DMS114 treated with DMSO at 0.1 percent for 48 hours (cell line): Measurements from ENCODE around the gene PELI2.

ENCODE experiments used
- DNase-seq: peaks from one replicate; lab custom pipeline; 2025; ENCODE audit not compliant: unreplicated experiment; lab: John Stamatoyannopoulos, UW

The PELI2 gene

GRCh38 chr14:56339855-56340701, 221.9 kb downstream of the PELI2 start:
- no peak for DNase-seq

DNA sequence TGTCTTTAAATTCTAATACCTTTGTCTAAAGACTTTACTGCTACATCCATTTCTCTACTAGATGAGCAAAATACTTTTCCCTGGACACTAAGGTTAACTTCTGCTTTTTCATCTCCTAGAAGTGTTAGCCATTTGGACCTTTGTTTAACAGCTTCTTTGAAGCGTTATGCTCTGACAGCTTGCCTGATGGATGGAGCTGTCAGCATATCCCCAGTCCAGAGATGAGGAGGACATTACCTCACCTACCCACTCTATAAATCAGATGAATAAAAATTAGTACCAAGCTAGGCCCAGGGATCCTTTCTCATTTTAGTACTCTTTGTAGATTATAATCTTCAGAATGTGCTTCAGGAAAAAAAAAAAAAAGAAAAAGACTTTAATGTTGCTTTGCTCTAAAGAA, 222.7 kb downstream of the PELI2 start:
- no peak for DNase-seq

DNA sequence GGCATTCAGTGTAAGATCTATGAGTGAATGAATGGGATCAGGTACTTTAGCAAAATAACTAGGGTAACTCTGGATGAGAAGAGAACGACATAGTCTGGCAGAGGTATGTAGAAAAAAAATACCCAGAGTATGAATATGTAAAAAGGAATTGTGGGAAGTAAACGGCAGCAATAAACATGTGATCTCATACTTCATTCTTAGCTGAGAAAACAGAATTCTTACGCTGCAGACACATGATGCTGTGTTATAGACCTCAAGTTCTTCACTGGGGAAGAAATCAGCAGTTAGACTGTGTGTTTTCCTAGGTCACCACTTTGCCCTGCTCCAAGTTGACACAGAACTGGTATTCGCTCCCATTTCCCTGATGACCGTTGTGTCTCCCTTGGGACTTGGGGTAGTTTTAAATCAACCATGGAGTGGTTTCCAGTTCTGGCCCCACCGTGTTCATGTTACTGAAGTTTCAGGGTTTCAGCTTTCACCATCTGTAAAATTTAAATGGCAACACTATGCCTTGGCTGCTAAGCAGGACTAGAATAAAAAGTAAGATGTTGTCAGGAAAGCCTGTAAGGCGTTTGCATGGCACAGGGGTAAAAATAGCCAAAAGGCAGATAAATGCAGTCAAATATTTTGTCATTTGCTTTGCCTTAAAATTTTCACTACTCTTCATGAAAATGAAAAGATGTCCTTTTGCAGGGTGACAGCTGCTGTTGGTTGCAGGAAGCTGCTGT, 223.7 kb downstream of the PELI2 start:
- DNase-seq: no peak

DNA sequence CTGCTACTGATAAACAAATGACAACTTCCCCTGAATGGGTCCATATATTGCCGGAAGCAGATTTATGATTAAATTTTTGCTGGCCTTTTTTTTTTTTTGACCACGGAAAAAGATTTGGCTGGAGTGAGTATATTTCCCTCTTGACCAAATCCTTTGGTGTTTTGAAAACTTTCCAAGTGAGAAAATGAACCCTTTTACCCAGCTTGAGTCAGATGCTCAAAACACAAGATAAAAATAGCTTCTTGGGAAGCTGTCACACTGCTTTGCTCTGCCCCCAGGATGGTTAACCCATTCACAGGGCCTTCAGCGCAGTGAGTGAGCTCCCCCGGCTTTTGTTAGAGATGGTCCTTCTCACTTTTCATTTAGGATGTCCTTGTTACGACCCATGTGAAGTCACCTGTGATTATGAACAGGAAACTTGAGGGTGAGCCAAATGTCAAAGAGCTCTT, 224.3 kb downstream of the PELI2 start:
- no peak for DNase-seq

DNA sequence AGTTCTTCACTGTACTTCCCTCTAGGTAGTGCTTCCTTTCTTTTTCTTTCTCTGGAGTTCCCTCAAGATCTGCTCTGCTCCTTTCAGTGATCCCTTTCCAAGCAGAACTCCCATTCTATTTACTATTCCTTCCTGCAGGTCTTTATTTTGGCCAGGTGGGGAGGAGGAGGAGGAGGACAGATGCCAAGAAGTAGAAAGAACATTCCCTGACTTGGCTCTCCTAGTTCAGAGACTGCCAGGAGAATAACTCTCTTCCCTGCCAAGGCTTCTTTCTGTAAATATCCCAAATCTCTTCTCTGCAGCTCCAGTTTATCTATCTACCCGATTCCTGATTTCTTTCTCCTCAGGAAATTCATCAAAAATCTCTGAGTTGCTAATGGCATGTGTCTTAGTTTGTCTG, 231.7 kb downstream of the PELI2 start:
- DNase-seq: no peak
